ENCODE data around the gene RFPL3.
"Not testable (repeated sequence)": the region's sequence is repeated elsewhere in the genome, so short reads cannot be mapped to it uniquely, and the experiment has no call there.

The RFPL3 gene

DNA sequence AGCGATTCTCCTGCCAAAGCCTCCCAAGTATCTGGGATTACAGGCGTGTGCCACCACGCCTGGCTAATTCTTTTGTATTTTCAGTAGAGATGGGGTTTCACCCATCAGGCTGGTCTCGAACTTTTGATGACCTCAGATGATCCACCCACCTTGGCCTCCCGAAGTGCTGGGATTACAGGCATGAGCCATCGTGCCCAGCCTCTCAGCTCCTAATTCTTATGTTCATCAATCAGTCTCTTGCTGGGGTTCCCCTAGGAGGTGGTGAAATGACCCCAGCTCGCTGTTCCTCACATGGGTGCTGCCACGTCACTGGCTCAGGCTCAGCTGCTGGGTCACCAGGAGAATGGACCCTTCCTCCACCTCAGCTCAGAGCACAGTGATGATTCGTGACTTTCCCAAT is at the start of gene RFPL3:
TSS of gene RFPL3 (plus strand) at position 301 of the 400 bp plus-strand sequence. CDS start 205 bp downstream, outside the sequence.
- DNase-seq (ENCODE audit: low read depth in 2 of 2): not testable (repeated sequence)

DNA sequence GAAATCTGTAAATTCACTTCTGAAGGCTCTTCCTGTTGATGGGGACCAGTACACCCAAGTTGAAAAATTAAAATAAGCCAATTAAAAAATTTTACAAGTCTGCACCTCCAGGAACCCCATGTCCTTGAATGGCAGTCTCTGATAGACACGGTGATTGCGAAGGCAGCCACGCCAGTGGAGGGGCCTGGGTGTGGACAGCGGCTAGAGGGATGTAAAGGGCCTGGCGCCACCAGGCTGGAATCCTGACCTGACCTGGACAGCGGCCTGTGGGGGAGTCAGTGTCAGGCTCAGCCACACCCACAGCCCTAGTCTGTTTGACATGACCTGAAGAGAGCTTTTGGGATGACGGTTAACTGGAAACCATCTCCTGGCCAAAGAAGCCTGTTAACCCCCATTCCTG is 49.5 kb upstream of the RFPL3 start:
- DNase-seq (ENCODE audit: low read depth in 2 of 2): no peak

- no peak for DNase-seq (ENCODE audit: low read depth in 2 of 2)
Measured at GRCh38 chr22:32308934-32309333, 48.7 kb upstream of the RFPL3 start.

- no peak for DNase-seq (ENCODE audit: low read depth in 2 of 2)
Measured at GRCh38 chr22:32309585-32310251, 47.9 kb upstream of the RFPL3 start.

DNA sequence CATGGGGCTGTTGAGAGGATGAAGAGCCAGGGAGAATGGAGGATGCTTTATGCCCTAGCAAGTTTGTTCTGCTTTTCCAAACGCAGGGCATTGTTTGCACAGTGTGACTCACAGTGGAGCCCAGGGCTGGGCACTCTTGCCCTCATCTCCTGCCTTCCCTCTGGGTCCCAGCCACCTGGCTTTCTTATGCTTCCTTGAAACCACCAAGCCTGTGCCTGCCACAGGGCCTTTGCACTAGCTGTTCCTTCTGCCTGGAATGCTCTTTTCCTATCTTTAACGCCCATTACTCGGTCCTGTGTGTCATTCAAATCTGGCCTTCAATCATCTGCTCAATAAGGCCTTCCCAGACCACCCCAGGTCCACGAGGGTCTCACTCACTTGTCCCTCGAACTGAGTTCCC is 46.9 kb upstream of the RFPL3 start:
- no peak for DNase-seq (ENCODE audit: low read depth in 2 of 2)

DNA sequence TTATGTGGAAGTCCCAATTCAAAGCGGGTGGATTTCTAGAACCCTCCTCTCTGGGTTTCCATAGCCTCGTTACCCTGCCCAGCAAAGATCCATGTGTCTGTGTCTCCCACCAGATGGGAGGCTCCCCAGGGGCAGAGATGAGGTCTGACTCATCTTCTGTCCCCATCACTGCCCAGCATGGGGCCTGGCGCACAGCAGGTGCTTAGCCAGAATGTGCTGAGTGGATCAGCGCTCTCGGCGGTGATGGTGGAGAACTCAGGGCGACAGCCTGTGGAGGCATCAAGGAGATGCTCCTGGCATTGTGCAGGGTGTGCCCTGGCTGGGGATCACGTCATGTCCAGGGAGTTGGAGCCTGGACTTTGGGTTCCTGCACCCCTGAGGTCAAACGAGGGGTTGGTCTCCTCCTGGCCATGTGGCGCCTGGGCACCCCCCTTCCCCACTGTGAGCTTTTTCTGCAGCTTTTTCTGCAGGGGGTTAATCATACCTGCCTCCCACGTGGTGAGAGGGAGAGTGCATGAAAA is 46.1 kb upstream of the RFPL3 start:
- DNase-seq (ENCODE audit: low read depth in 2 of 2): no peak

DNA sequence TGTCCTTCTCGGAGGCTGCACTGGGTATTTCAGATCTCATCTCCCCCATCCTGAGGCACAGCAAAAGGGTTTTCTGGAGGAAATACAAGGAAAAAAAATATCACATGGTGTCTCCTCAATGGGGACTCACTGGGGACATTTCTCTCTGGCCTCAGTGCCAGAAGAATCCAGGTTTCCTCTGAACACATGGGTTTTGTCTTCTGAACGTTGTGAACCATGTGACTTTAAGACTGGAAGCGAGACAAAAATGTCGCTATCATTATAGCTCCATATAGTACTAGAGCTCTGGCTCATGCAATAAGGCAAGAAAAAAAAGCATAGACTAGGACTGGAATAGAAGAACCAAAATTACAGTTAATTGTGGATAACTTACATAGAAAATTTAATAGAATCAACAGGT is 44.9 kb upstream of the RFPL3 start:
- no peak for DNase-seq (ENCODE audit: low read depth in 2 of 2)

DNA sequence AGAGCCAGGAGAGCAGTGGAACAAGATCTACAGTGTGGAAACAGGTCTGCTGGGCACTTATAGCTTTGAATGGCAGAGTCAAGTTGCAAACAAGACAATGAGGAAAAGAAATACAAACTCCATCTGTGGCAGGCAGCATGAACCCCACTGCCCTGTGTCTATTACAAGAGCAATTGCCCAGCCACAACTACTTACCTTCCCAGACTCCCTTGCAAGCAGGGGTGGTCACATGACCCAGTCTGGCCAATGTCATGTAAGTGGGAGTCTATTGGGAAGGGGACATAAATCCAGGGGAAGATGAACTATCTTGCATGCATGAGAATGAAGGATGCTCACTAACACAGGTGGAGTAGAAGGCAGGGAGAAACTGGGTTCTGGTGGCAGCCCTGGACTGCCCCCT is 44.1 kb upstream of the RFPL3 start:
- DNase-seq (ENCODE audit: low read depth in 2 of 2): no peak

DNA sequence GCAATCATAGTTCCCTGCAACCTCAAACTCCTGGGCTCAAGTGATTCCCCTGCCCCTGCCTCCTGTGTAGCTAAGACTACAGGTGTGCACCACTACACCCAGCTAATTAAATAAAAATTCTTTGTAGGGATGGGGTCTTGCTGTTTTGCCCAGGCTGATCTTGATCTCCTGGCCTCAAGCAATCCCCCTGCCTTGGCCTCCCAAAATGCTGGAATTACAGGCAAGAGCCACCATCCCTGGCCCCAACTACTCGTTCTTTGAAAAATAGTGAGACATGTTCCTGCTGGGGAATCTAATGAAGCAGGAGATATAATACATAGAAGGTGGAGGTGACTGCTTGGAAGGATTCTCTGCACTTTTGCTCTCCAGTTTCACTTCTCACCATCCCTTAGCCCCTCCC is 40.1 kb upstream of the RFPL3 start:
- no peak for DNase-seq (ENCODE audit: low read depth in 2 of 2)

DNA sequence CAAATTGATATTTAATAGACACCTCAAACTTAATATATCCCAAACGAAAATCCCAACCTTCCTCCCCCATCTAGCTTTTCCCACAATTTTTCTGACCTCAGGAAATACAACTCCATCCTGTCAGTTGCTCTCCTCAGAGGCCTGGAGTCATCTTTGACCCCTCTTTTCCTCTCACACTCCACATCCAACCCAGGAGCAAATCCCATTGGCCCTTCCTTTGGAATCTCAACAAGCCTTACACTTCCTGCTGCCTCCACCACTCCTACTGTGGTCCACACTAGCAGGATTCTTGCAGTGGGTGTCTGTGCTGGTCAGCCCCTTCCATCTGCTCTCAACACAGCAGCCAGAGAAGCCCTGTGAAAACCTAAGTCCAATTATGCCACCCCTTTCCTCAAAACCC is 39.3 kb upstream of the RFPL3 start:
- no peak for DNase-seq (ENCODE audit: low read depth in 2 of 2)

DNA sequence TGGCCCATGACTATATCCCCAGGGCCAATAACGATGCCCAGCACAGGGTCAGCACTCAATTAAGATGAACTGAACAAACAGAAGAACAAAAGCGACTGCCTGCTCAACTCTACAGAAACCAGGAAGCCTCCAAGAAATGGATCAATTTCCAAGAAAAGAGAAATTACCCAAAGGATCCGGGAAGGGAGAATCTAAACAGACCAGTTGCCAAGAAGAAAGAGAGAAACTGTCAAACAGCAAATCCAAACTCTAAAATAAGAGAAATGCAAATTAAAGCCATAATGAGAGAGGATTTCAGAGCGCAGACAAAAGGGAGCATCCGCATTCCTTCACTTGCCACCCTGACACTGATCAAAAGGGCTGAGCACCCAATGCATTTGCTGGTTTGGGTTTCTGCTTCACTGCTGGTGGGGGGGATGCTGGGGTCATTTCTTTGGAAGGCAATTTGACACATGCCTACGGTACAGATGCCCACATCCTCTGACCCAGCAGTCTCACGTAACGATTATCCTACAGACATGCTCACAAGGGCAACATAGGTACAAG is 37.7 kb upstream of the RFPL3 start:
- no peak for DNase-seq (ENCODE audit: low read depth in 2 of 2)

GRCh38 chr22:32322986-32323385 is 34.7 kb upstream of the RFPL3 start:
- no peak for DNase-seq (ENCODE audit: low read depth in 2 of 2)

- DNase-seq (ENCODE audit: low read depth in 2 of 2): no peak
Measured at GRCh38 chr22:32323513-32324164, 34.0 kb upstream of the RFPL3 start.

GRCh38 chr22:32324505-32325415 is 32.9 kb upstream of the RFPL3 start:
- DNase-seq (ENCODE audit: low read depth in 2 of 2): no peak

GRCh38 chr22:32325416-32325801 is 32.3 kb upstream of the RFPL3 start:
- no peak for DNase-seq (ENCODE audit: low read depth in 2 of 2)

GRCh38 chr22:32325811-32326237 is 31.8 kb upstream of the RFPL3 start:
- DNase-seq (ENCODE audit: low read depth in 2 of 2): no peak

DNA sequence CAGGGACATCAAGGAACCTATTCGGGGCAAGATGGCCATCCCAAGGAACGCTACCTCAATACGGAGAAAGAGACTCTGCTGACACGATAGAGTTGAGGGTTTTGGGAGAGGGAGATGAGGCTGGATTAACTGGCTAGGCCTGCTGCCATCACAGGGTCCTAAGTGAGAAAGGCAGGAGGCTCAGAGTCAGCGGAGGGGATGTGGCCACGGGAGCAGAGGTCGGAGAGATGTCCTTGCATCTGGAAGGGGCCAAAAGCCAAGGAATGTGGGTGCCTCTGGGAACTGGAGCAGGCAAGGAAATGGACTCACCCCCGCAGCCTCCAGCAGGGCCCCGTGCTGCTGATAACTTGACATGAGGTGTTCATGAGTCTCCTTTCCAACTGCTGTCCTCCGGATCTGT is 31.0 kb upstream of the RFPL3 start:
- DNase-seq (ENCODE audit: low read depth in 2 of 2): no peak

DNA sequence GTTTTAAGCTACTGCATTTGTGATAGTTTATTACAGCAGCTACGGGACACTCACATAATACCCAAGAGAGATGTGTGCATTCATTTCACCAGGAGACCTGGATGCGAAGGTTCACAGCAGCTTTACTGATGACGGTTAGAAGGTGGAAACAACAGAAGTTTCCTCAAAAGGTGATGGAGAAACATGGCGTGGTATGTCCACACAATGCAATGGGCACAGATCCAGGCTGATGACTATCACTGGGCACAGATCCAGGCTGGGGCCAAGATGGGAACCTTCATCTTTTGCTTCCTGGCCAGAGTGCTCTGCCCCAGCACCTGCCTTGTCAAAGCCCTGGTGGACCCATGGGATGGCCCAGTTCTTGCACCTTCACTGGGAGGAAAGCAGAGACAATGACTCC is 30.6 kb upstream of the RFPL3 start:
- DNase-seq (ENCODE audit: low read depth in 2 of 2): no peak

- DNase-seq (ENCODE audit: low read depth in 2 of 2): no peak
Measured at GRCh38 chr22:32327596-32328171, 30.0 kb upstream of the RFPL3 start.

DNA sequence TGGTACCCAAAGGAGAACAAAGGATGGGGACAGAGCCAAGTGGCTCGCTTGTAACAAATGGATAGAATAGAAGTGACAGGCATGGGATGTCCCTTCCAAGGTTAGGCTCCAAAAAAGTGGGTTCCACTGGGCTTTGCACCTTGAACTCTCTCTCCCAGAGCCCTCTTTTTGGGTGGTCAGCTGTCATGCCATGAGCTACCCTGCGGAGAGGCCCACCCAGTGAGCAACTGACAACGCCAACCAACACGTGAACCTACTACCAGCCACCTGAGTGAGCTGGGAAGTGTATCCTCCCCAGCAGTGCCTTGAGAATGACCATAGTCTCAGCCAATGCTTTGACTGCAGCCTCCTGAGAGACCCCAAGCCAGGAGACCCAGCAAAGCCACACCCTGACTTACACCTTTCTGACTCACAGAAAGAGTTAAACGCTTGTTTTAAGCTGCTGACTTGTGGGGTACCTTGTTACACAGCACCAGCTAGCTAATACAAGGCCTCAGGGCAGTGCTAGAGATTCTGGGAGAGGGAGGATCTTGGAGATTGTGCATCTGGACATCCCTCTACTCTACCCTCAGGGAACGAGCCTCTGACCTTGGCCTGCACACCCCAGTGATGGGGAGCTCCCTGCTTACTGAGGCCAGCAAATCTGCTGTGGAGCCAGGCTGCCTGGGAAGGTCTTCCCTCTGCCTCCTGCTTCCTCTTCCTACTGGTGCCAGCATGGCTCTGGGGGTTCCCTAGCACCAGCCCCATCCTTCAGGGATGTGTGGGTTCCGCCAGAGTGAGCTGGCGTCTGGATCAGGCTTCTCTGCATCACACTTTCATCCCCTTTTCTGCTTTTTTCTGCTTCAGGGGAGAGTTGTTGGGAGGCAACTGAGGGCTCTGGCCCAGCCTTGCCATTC is 29.1 kb upstream of the RFPL3 start:
- DNase-seq (ENCODE audit: low read depth in 2 of 2): no peak

DNA sequence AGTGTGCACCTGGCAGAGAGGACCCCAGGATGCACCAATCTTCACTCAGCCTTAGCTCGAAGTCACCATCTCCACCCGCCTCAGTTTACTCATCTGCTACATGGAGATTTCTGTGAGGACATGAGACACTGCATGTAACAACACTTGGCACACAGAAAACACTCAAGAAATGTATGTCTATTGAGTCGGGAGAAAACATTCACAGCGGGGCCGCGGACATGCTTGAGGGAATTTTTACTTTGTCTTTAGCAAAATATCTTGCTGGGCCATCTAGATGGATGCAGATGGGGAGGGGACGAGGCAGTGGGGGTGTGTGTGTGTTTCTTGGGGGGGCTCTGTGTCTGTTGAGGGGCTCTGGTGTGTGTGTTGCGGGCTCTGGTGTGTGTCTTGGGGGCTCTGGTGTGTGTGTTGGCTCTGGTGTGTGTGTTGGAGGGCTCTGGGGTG is 28.4 kb upstream of the RFPL3 start:
- DNase-seq (ENCODE audit: low read depth in 2 of 2): no peak

Data from stimulated activated CD4-positive, alpha-beta T cell treated with anti-CD3 and anti-CD28 coated beads, Interleukin-1b, Interleukin-23, amount 100 ng/mL, for 4 hours (primary cell).